K562 (cell line): ENCODE results near the gene WDR27. TPM values are rescaled to one million over a fixed set of nuclear protein-coding genes. Genes with fewer than 3 reads are reported as not detected.
A peak's percentile ranks its signal among the peaks of the same experiment; 100 is the strongest.

Source experiments
- ATAC-seq: fragments of 200-7000 bp; cut with Tn5 transposase; 3 replicates; pipeline ENCODE4 v1.9.1; 2020; ENCODE audit warnings: moderate library complexity
- BruUV-seq: library from RNA; stranded (reverse); fragments of 400-500 nt; replicated peaks from 2 replicates; lab custom pipeline; 2021; lab: Mats Ljungman, UMichigan
- CTCF ChIA-PET: fragments of 300-600 bp; formaldehyde crosslinking; extraction: SDS; loops from one replicate; lab custom pipeline; 2021; ENCODE audit warnings: low intra/inter-chr PET ratio; lab: Yijun Ruan, JAX
- POLR2A ChIA-PET: fragments of 300-600, 350-650 bp; sonication (Branson Sonifier 250); formaldehyde crosslinking; extraction: SDS; loops from one replicate; lab custom pipeline; 2021; ENCODE audit warnings: antibody characterized with exemption, inconsistent platforms; lab: Yijun Ruan, JAX
- DNase-seq, 4 experiments: peaks; one replicate each; pipeline versions ENCODE4 v3.0.0 to v3.0.0-alpha.2; 2011 to 2018; ENCODE audit warnings: low spot score in 3 of 4, mixed read lengths in 3 of 4; ENCODE audit errors: extremely low read depth in 1 of 4
- FAIRE-seq: peaks from 2 replicates; lab custom pipeline; 2011; peaks lifted over from hg19 to GRCh38; lab: Jason Lieb, UNC
- H2AFZ ChIP-seq: 2 replicates; pipeline ENCODE4 v1.6.0; 2011; ENCODE audit warnings: low read depth, low read length, control low read depth, inconsistent platforms
- H3K27ac ChIP-seq: fragments of 200-600 bp; 3 replicates; pipeline ENCODE4 v1.8.0; 2011; ENCODE audit warnings: low read depth, mild to moderate bottlenecking, control low read depth, inconsistent platforms, low read length, moderate library complexity, mixed read lengths; ENCODE audit errors: extremely low read depth
- H3K27me3 ChIP-seq, 2 experiments: fragments of 300-600 bp in 1 of 2; 2 replicates in 1 of 2; 3 replicates in 1 of 2; pipeline versions ENCODE4 v1.6.0 to v1.8.0; 2011; ENCODE audit warnings: inconsistent platforms in 2 of 2, low read length in 2 of 2, mild to moderate bottlenecking in 1 of 2, mixed read lengths in 1 of 2, moderate library complexity in 1 of 2; ENCODE audit not compliant: control insufficient read depth in 2 of 2, insufficient read depth in 2 of 2
- H3K36me3 ChIP-seq: fragments of 300-600 bp; 3 replicates; pipeline ENCODE4 v1.8.0; 2011; ENCODE audit warnings: mild to moderate bottlenecking, low read length, inconsistent platforms; ENCODE audit not compliant: control insufficient read depth, insufficient read depth
- H3K4me1 ChIP-seq, 2 experiments: fragments of 200-600 bp in 1 of 2; replicated peaks in 1 of 2; 2 replicates in 1 of 2; 3 replicates in 1 of 2; pipeline versions ENCODE4 v1.5.1 to v1.8.0; 2011; ENCODE audit warnings: inconsistent platforms in 2 of 2, low read length in 2 of 2, mild to moderate bottlenecking in 1 of 2, mixed read lengths in 1 of 2, moderate library complexity in 1 of 2; ENCODE audit not compliant: control insufficient read depth in 2 of 2, insufficient read depth in 2 of 2
- H3K4me2 ChIP-seq: 2 replicates; pipeline ENCODE4 v1.6.1; 2011; ENCODE audit warnings: low read length, control low read depth, inconsistent platforms, mixed read lengths; ENCODE audit not compliant: insufficient read depth
- H3K4me3 ChIP-seq: fragments of 200-600 bp; sonication (generic), shearing (Covaris generic); 2 replicates; pipeline ENCODE4 v1.5.1; 2016; ENCODE audit warnings: control low read depth, inconsistent platforms
- H3K79me2 ChIP-seq: fragments of 200-600 bp; 3 replicates; pipeline ENCODE4 v1.8.0; 2011; ENCODE audit warnings: low read length, inconsistent platforms; ENCODE audit not compliant: control insufficient read depth, insufficient read depth
- H3K9ac ChIP-seq, 2 experiments: 2 replicates each; pipeline versions ENCODE4 v1.6.0 to v1.6.1; 2011; ENCODE audit warnings: low read depth in 2 of 2, low read length in 2 of 2, control low read depth in 1 of 2, inconsistent platforms in 1 of 2, mild to moderate bottlenecking in 1 of 2, mixed read lengths in 1 of 2; ENCODE audit not compliant: insufficient read depth in 1 of 2
- H3K9me1 ChIP-seq: one replicate; pipeline ENCODE4 v1.6.0; 2011; ENCODE audit warnings: inconsistent platforms, mild to moderate bottlenecking, low read length, moderate library complexity; ENCODE audit not compliant: control insufficient read depth, insufficient read depth
- H3K9me3 ChIP-seq: replicated peaks from 2 replicates; pipeline ENCODE4 v1.5.1; 2011; ENCODE audit warnings: low read depth, low read length, inconsistent platforms; ENCODE audit not compliant: control insufficient read depth, insufficient read depth
- H4K20me1 ChIP-seq: replicated peaks from 2 replicates; pipeline ENCODE4 v1.6.1; 2011; ENCODE audit warnings: low read length, inconsistent platforms, mixed read lengths; ENCODE audit not compliant: control insufficient read depth, insufficient read depth
- CBX8 ChIP-seq: fragments of 200-600 bp; sonication (generic); IDR thresholded peaks from 2 replicates; pipeline ENCODE4 v1.6.1; 2012; ENCODE audit warnings: borderline replicate concordance, mixed run types, low read depth, mild to moderate bottlenecking, moderate library complexity, mixed read lengths, low read length, control low read depth, inconsistent platforms; ENCODE audit not compliant: poor library complexity, severe bottlenecking; ENCODE audit errors: extremely low read depth
- CTCF ChIP-seq, 3 experiments: IDR thresholded peaks in 2 of 3; conservative IDR thresholded peaks in 1 of 3; 2 replicates each; pipeline ENCODE4 v1.5.1; 2011 to 2012; ENCODE audit warnings: low read length in 3 of 3, mild to moderate bottlenecking in 3 of 3, control low read depth in 2 of 3, improper control_type of control experiment in 1 of 3, inconsistent platforms in 1 of 3, low read depth in 1 of 3, mixed read lengths in 1 of 3, moderate library complexity in 1 of 3; ENCODE audit not compliant: insufficient read depth in 2 of 3
- CTCFL ChIP-seq: IDR thresholded peaks from 2 replicates; pipeline ENCODE4 v1.6.1; 2011; ENCODE audit warnings: borderline replicate concordance, low read depth, mild to moderate bottlenecking, moderate library complexity, low read length; ENCODE audit not compliant: insufficient read depth, poor library complexity, severe bottlenecking
- EHMT2 ChIP-seq: fragments of 450-650 bp; IDR thresholded peaks from 2 replicates; pipeline ENCODE4 v1.6.1; 2018; ENCODE audit warnings: antibody characterized with exemption
- FOXA3 ChIP-seq, 2 experiments: fragments of 450-650 bp in 1 of 2; sonication (generic) in 1 of 2; formaldehyde crosslinking; IDR thresholded peaks in 1 of 2; conservative IDR thresholded peaks in 1 of 2; 2 replicates each; pipeline versions ENCODE4 v1.4.0 to v1.8.0; 2020 to 2022; ENCODE audit warnings: mild to moderate bottlenecking in 2 of 2, missing genetic modification reagents in 1 of 2
- FOXK1 ChIP-seq: sonication (generic); formaldehyde crosslinking; IDR thresholded peaks from 2 replicates; pipeline ENCODE4 v1.8.0; 2022; ENCODE audit warnings: missing genetic modification reagents, mild to moderate bottlenecking, borderline replicate concordance
- GTF3C2 ChIP-seq: IDR thresholded peaks from 3 replicates; pipeline ENCODE4 v1.6.1; 2011; ENCODE audit warnings: borderline replicate concordance, mild to moderate bottlenecking, moderate library complexity; ENCODE audit not compliant: insufficient read length; ENCODE audit errors: extremely low read depth
- KAT8 ChIP-seq: fragments of 450-650 bp; IDR thresholded peaks from 2 replicates; pipeline ENCODE4 v1.6.1; 2016; ENCODE audit warnings: low read depth, mild to moderate bottlenecking
- NR2C1 ChIP-seq, 2 experiments: fragments of 450-650 bp; IDR thresholded peaks; 2 replicates each; pipeline ENCODE4 v1.6.1; 2017; ENCODE audit warnings: mild to moderate bottlenecking in 2 of 2, antibody characterized with exemption in 1 of 2, inconsistent platforms in 1 of 2, missing compliant biosample characterization in 1 of 2, missing genetic modification characterization in 1 of 2
- NR2C2 ChIP-seq, 2 experiments: fragments of 200-800 bp in 1 of 2; sonication (Bioruptor generic) in 1 of 2; sonication (generic) in 1 of 2; formaldehyde crosslinking in 1 of 2; IDR thresholded peaks; 2 replicates each; pipeline versions ENCODE4 v1.6.1 to v1.8.0; 2016 to 2022; ENCODE audit warnings: mild to moderate bottlenecking in 1 of 2, missing compliant biosample characterization in 1 of 2, missing genetic modification characterization in 1 of 2, missing genetic modification reagents in 1 of 2
- WGBS: fragments of 100-300 bp; shearing (Covaris generic); methylation state at CpG from one replicate; pipeline ENCODE4 v1.1.6; 2016; ENCODE audit warnings: low coverage, mixed read lengths; ENCODE audit not compliant: insufficient coverage; ENCODE audit errors: missing lambda C conversion rate; 5-methylcytosine and 5-hydroxymethylcytosine counted together
- in situ Hi-C: fragments of 300-500 bp; cut with MboI; formaldehyde crosslinking; loops from 4 replicates; pipeline ENCODE4 v1.15.0; 2018; ENCODE audit warnings: inconsistent platforms, mixed read lengths
- intact Hi-C: fragments of 100-400 bp; cut with micrococcal nuclease; formaldehyde crosslinking; loops from 2 replicates; pipeline ENCODE4 v1.14.2; 2022
- polyA plus RNA-seq, 8 experiments: library from polyadenylated mRNA; depleted of rRNA in 4 of 8; stranded (reverse) in 5 of 8; unstranded in 3 of 8; fragments of >200 nt; fragmentation: Nextera tagmentation in 2 of 8; fragmentation: Illumina TruSeq in 1 of 8; extraction: Ambion mirVana in 2 of 8; extraction: Trizol in 1 of 8; gene quantifications; 2 replicates each; pipeline versions ENCODE4 v1.2.1 to v1.2.3, GENCODE V29; 2011 to 2014; ENCODE audit warnings: inconsistent platforms in 1 of 8, missing spikeins in 1 of 8
- total RNA-seq, 7 experiments: library from RNA; depleted of rRNA in 6 of 7; stranded (reverse); fragments of >200 nt in 6 of 7; fragmentation: Illumina TruSeq in 2 of 7; extraction: Trizol in 2 of 7; gene quantifications; 2 replicates each; pipeline versions ENCODE4 v1.2.1 to v1.2.3, GENCODE V29; 2011 to 2021; ENCODE audit warnings: low replicate concordance in 1 of 7

The WDR27 gene
- total and polyA plus RNA-seq, 9 of the 15 experiments (the other 6 are each of a cell fraction or from before 2014, with no cell fraction given) = 4.3 to 77.2 (median 22.7) TPM

GRCh38 chr6:169411296-169411695 is 290.5 kb downstream of the WDR27 start (continued):
- no peak for TF ChIP-seq GTF3C2
- TF ChIP-seq FOXK1 (CRISPR knock-in tag) = no peak

- no peaks in the 10 kb centered on the region for H4K20me1 ChIP-seq
- peaks cover 4 to 16% of the 10 kb centered on the region in 2 experiments; a peak in 3 of 5 replicates for H3K27me3 ChIP-seq
- no peak overlapping the region for H3K9ac ChIP-seq
- no TSS peak for BruUV-seq
- ChIA-PET POLR2A (interaction anchor here (0.7 kb wide), 2 partner anchors 13 to 292 kb away, joined by 3 read pairs; partner anchors contain the start of genes C6orf120 and WDR27), CTCF (no interaction called here)
- DNase-seq (peak in 1 of 4 experiments; percentile 20), ATAC-seq (peak; percentile 88), FAIRE-seq (peak; percentile 6)
- no peaks in the 10 kb centered on the region for H3K4me1 ChIP-seq
- in situ Hi-C loops (no loop called here), intact Hi-C loops (no loop called here)
- no peaks in the 10 kb centered on the region for H3K36me3 ChIP-seq
- H2AFZ ChIP-seq = peak overlapping the region; percentile 37; the same call in 1 of the 2 replicates
- no peak overlapping the region for H3K27ac ChIP-seq
- no peaks in the 10 kb centered on the region for H3K9me1 ChIP-seq
- H3K4me2 ChIP-seq = 0 out of 2 replicates have a peak overlapping the region, but pooled peaks have one; percentile 6
- H3K4me3 ChIP-seq = no peak overlapping the region
- 9% methylated on average over 4 of the region's 4 CpGs for WGBS
- H3K79me2 ChIP-seq = no peaks in the 10 kb centered on the region
- no peaks in the 10 kb centered on the region; the same call in 1 of the 2 replicates for H3K9me3 ChIP-seq
- peak; percentile 10 to 29 (median 29); a peak in 2 of 6 replicates for TF ChIP-seq CTCF (IDR thresholded peaks at IDR 0.05 in 2 of 3, conservative IDR thresholded peaks at IDR 0.05 in 1 of 3; ENCODE audit: insufficient read depth in 2 of 3, low read depth in 1 of 3, low read length in 3 of 3)
- peak; percentile 96 for TF ChIP-seq EHMT2
- TF ChIP-seq KAT8 = no peak
- TF ChIP-seq FOXA3 (CRISPR knock-in tag; conservative IDR thresholded peaks at IDR 0.05 in 1 of 2, IDR thresholded peaks at IDR 0.05 in 1 of 2) = 0 out of 4 replicates have a peak, but pooled peaks of 1 of the 2 experiments have one; percentile 20
- TF ChIP-seq NR2C2 (CRISPR knock-in tag; IDR thresholded peaks at IDR 0.05) = no peak
- TF ChIP-seq NR2C2 (tag; IDR thresholded peaks at IDR 0.05) = peak; percentile 76
- TF ChIP-seq CBX8 = no peak
- peak; percentile 69 for TF ChIP-seq NR2C1 (IDR thresholded peaks at IDR 0.05)
- peak; percentile 80 for TF ChIP-seq NR2C1 (tag; IDR thresholded peaks at IDR 0.05)
- TF ChIP-seq CTCFL = peak; percentile 50
Measured at GRCh38 chr6:169409742-169410312, 292.0 kb downstream of the WDR27 start.
